Endometrial microvascular endothelial cells (primary cell): ENCODE data around the gene BTBD2. TPM values are rescaled to one million over a fixed set of nuclear protein-coding genes. Genes with fewer than 3 reads are reported as not detected.
"Not testable (repeated sequence)": the region's sequence is repeated elsewhere in the genome, so short reads cannot be mapped to it uniquely, and the experiment has no call there.

Experiments
- in situ Hi-C: cut with HindIII; loops from 2 replicates; pipeline ENCODE4 v1.10.0; 2017; ENCODE audit warnings: low sequenced_read_pairs, low pct_unique_long_range_greater_than_20kb; ENCODE audit errors: inconsistent ontology term
- total RNA-seq: library from RNA; depleted of rRNA; stranded (reverse); fragments of >200 nt; gene quantifications from one replicate; pipeline ENCODE4 v1.2.3, GENCODE V29; 2015; ENCODE audit errors: inconsistent ontology term

The BTBD2 gene
- total RNA-seq, 1 donor from 2014 or later: 88.5 TPM

GRCh38 chr19:1991018-1991913 lies 24.2 kb downstream of the BTBD2 start:
- in situ Hi-C loops: no loop called here

- in situ Hi-C loops: no loop called here
Measured at GRCh38 chr19:1990230-1991017, 25.1 kb downstream of the BTBD2 start.

- in situ Hi-C loops: no loop called here
Measured at GRCh38 chr19:1989513-1990229, 25.8 kb downstream of the BTBD2 start.

GRCh38 chr19:1988464-1988863 lies 27.1 kb downstream of the BTBD2 start:
- in situ Hi-C loops: not testable (repeated sequence)

- in situ Hi-C loops: no loop called here
Measured at GRCh38 chr19:1987197-1988187, 28.0 kb downstream of the BTBD2 start.

- in situ Hi-C loops: no loop called here
Measured at GRCh38 chr19:1986357-1987162, 29.0 kb downstream of the BTBD2 start.

- in situ Hi-C loops: no loop called here
Measured at GRCh38 chr19:1985588-1986356, 29.7 kb downstream of the BTBD2 start.

- in situ Hi-C loops: no loop called here
Measured at GRCh38 chr19:1984357-1984756, 31.2 kb downstream of the BTBD2 start.

GRCh38 chr19:1981253-1981652 lies 34.3 kb downstream of the BTBD2 start:
- in situ Hi-C loops: no loop called here

- in situ Hi-C loops: no loop called here
Measured at GRCh38 chr19:1980809-1981181, 34.7 kb downstream of the BTBD2 start.

GRCh38 chr19:1980091-1980808 lies 35.3 kb downstream of the BTBD2 start:
- in situ Hi-C loops: no loop called here

GRCh38 chr19:1979642-1980041 lies 35.9 kb downstream of the BTBD2 start:
- in situ Hi-C loops: no loop called here

GRCh38 chr19:1979017-1979416 lies 36.5 kb downstream of the BTBD2 start:
- in situ Hi-C loops: no loop called here

GRCh38 chr19:1978346-1978894 lies 37.1 kb downstream of the BTBD2 start:
- in situ Hi-C loops: no loop called here

- in situ Hi-C loops: no loop called here
Measured at GRCh38 chr19:1977120-1977519, 38.4 kb downstream of the BTBD2 start.

GRCh38 chr19:1975162-1975480 lies 40.4 kb downstream of the BTBD2 start:
- in situ Hi-C loops: no loop called here
